ENCODE data around the gene IGFBP6.

DNA sequence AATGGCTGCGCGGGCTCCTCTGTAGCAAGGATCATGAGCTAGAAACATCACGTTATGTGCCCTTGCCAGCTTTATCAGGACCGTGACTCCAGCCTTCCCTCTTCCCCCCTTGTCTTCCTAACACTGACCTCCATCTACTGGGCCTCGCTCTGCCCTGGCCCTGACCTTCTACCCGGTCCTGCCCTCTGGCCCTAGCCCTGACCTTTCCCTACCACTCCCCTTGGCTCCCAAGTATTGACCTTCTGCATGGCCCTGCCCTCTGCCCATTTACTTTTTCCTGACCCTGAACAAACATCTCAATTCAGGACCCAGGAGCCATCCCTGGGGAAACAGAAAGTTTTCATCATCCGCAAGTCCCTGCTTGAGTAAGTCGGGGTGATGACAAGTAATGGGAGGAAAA lies 7.8 kb downstream of the IGFBP6 start:
- TF ChIP-seq, protein P1, sequence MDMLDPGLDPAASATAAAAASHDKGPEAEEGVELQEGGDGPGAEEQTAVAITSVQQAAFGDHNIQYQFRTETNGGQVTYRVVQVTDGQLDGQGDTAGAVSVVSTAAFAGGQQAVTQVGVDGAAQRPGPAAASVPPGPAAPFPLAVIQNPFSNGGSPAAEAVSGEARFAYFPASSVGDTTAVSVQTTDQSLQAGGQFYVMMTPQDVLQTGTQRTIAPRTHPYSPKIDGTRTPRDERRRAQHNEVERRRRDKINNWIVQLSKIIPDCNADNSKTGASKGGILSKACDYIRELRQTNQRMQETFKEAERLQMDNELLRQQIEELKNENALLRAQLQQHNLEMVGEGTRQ (IDR thresholded peaks at IDR 0.05; ENCODE audit: borderline replicate concordance, low read depth, low read length) = no peak
- TF ChIP-seq, protein P2, sequence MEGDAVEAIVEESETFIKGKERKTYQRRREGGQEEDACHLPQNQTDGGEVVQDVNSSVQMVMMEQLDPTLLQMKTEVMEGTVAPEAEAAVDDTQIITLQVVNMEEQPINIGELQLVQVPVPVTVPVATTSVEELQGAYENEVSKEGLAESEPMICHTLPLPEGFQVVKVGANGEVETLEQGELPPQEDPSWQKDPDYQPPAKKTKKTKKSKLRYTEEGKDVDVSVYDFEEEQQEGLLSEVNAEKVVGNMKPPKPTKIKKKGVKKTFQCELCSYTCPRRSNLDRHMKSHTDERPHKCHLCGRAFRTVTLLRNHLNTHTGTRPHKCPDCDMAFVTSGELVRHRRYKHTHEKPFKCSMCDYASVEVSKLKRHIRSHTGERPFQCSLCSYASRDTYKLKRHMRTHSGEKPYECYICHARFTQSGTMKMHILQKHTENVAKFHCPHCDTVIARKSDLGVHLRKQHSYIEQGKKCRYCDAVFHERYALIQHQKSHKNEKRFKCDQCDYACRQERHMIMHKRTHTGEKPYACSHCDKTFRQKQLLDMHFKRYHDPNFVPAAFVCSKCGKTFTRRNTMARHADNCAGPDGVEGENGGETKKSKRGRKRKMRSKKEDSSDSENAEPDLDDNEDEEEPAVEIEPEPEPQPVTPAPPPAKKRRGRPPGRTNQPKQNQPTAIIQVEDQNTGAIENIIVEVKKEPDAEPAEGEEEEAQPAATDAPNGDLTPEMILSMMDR (IDR thresholded peaks at IDR 0.05) = no peak
- TF ChIP-seq, protein P3, sequence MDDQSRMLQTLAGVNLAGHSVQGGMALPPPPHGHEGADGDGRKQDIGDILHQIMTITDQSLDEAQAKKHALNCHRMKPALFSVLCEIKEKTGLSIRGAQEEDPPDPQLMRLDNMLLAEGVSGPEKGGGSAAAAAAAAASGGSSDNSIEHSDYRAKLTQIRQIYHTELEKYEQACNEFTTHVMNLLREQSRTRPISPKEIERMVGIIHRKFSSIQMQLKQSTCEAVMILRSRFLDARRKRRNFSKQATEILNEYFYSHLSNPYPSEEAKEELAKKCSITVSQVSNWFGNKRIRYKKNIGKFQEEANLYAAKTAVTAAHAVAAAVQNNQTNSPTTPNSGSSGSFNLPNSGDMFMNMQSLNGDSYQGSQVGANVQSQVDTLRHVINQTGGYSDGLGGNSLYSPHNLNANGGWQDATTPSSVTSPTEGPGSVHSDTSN (IDR thresholded peaks at IDR 0.05) = no peak

Measured in SK-N-SH (cell line).